Measurements from ENCODE around the gene COL18A1.
"Not testable (repeated sequence)": the region's sequence is repeated elsewhere in the genome, so short reads cannot be mapped to it uniquely, and the experiment has no call there.

COL18A1 gene

DNA sequence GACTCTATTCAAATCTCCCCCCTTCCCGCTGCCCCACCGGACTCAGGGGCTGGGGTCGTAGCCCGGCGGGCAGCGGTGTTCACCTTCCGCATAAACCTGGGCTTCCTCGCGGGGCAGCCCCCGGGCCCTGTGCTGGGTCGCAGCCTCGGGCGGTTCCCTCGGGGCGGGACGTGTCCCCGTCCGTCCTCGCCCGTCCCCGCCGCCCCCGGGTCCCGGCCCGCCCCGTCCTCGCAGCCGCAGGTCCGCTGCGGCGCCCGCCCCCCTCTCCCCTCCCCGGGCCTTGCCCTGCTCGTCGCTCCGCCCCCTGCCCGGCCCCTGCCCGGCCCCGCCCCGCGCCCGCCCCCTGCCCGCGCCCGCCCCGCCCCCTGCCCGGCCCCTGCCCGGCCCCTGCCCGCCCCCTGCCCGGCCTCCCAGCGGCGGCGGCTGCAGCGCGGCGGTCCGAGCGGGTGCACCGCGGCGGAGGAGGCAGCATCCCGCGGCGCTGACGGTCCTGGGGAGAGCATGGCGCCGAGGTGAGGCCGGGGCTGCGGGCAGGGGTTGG, at the start of gene COL18A1:
TSS of gene COL18A1 (plus strand) at position 436 of the 541 bp plus-strand sequence. CDS start at position 502, 66 bp downstream.
- DNase-seq (ENCODE audit: low read depth) = no peak

DNA sequence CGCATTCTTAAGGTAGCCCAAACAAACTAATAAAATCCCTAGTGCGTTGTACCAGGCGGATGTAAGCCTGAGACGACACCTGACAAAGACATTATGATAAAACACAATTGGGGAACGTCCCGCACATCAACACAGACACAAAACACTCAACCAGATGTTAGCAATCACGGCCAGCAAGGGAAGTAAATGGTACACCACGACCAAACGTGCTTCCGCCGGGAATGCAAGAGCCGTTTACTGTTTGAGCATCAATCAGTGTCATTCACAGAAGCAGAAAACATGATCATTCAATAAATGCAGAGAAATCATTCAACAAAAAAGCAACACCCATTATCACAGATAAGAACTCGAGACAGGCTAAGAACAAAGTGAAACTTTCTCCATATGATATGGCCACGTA, 49.4 kb upstream of the COL18A1 start:
- DNase-seq (ENCODE audit: low read depth) = no peak

DNA sequence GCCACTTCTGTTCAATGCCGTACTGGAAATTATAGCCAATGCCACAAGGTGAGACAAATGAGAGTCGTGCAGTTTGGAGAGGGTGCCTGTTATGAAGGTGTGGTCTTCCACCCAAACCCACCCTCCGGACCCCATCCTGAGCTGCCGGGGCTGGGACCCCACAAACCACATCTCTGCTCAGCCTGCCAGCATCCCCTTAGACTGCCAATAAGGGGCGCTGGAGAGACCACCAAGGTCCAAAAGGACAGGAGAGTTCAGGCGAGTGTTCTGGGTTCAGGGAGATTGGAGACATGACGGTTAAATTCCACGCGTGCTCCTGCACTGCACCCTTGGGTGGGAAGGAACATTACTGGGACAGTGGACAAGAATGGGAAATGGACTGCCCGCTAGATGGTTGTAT, 48.7 kb upstream of the COL18A1 start:
- DNase-seq (ENCODE audit: low read depth) = no peak

DNA sequence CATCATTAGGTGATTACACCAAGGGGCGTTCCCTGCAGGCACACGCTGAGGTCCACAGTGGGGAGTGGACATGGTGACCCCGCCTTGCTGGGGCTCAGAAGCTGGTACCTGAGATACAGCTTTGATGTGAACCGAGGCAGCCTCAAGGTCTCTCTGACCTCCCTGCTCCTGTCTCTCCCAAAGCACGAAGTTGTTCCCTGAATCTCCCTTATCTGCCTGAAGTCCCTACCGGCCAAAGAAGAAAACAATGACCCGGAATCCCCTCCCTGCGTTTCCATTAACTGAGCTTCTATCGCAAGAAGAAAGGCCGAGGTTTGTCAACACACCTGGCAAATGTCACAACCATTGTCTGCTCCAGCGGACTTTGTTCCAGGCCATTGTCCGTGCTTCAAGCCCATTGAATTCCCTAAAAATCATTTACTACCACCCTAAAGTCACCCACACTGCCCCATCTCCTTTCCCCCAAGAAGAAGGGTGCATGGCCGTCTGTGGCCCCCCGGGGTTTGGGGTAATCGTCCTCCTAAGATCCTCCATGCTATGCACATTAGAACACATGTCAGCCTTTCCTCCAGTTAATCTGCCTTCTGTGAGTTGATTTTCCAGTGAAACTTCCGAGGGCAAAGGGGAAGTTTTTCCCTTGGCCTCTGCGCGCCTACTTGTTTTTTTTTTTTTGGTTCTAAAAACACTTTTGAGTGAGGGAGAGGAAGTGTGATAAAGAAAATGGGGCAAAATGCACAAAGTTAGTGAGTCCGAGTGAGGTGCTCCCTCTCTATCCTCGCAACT, 48.1 kb upstream of the COL18A1 start:
- no peak for DNase-seq (ENCODE audit: low read depth)

DNA sequence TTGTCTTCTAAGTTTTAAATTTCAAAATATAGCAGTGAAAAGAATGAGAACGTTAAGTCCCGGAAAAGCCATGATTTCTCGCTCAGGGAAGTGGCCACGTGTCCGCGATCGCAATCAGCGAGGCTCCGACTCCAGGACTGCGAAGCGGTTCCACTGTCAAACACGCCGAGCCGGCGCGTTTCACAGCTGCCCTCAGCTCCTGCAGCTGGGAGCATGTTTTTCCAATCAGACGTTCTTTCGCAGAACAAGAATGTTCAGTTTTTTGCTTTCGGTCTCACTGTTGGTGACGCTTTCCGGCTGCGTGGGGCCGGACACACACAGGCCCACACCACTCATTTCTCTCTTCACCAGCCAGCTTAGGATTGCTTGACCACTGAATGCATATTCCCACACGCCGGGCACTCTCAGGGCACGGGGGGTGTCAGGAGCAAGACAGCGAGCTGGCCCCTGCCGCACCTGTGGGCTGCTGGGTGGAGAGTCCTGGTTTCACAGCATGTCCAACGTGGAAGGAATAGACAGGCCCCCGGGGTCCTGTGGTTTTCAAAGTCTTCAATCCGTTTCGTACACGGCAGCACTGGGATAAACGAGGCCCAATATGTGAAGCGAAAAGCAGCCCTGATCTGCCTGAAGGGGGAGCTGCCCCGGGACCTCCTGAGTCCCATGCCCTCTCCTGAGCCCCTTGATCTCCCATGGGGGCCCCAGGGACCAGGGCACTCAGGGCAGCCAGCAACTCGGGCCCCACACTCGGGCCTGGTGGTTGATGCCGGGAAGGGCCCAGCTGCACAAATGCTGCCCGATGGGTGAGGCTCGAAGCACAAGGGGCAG, 47.3 kb upstream of the COL18A1 start:
- no peak for DNase-seq (ENCODE audit: low read depth)

DNA sequence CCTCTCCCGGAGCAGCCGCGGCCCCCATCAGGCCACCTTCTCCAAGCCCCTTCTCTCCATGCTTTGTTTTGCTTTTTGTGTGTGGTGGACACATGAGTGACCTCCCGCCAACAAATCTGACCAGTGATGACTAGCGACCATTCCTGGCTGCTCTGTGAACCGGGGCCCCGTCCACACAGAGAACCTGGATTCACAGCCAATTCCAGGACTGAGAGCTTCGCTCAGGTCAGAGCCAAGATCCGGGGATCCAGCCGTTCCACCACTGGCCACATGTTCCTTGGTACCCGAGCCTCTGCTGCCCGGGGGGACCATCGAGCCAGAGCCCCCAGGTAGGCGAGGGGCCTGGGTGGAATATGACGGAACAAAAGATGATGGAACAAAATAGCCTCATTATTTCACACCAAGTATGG, 46.7 kb upstream of the COL18A1 start:
- no peak for DNase-seq (ENCODE audit: low read depth)

DNA sequence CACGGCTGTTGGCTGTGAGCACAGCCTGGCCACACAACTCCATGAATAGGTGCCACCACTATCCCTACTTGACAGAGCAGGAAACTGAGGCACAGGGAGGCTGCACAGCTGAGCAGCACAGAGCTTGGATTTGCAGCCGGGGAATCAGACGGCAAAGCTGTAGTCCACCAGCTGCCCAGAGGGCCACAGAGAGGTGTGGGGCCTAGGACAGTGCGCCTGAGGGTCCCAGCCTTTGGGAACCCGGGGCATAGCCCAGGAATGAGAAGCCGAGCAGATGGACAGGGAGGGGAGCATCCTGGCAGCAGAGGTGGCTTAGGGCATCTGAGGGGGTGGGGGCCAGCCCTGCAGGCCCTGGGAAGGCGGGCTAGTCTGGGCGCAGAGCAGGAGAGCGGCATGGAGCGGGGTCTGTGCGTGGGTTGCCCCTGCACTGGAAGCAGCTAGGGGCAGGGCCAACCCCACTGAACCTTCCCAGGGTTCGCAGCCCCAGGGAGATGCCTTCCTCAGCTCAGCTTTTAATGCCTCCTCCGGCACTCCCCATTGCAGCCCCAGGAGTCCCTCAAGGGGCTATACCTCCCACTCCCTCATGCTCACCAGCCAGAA, 46.2 kb upstream of the COL18A1 start:
- no peak for DNase-seq (ENCODE audit: low read depth)

DNA sequence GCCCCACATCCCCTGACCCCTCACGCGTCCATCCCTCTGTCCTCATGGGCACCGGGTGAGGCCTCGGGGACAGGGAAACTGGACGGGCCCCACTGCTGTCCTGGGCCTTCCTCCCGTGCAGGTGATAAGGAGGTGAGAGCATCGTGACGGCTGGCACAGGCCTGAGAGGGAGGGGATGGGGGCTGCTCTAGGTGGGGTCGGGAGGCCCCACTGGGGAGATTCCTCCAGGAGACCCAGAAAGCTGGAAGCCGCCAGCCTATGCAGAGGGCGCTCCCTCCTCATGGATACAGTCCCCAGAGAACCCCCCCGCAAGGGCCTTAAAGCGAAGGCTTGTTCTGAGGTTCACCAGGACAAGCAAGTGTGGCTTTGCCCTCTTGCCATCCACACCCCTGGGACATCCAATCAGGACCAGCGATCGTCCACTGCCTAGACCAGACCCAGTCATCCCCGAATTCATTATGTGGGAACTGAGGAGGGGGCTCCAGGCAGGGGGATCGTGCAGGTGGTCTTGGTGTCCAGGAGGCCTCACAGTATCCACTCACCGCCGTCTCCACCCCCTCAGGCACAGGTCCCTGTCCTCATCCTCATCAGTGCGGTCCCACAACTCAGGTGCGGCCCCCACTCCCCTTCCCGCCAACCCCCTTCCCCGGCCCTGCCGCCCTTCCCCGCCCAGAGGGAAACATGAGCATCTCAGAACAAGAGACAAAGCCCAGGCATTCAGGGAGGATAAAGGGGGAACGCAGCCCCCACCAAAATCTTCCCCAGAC, 45.3 kb upstream of the COL18A1 start:
- no peak for DNase-seq (ENCODE audit: low read depth)

DNA sequence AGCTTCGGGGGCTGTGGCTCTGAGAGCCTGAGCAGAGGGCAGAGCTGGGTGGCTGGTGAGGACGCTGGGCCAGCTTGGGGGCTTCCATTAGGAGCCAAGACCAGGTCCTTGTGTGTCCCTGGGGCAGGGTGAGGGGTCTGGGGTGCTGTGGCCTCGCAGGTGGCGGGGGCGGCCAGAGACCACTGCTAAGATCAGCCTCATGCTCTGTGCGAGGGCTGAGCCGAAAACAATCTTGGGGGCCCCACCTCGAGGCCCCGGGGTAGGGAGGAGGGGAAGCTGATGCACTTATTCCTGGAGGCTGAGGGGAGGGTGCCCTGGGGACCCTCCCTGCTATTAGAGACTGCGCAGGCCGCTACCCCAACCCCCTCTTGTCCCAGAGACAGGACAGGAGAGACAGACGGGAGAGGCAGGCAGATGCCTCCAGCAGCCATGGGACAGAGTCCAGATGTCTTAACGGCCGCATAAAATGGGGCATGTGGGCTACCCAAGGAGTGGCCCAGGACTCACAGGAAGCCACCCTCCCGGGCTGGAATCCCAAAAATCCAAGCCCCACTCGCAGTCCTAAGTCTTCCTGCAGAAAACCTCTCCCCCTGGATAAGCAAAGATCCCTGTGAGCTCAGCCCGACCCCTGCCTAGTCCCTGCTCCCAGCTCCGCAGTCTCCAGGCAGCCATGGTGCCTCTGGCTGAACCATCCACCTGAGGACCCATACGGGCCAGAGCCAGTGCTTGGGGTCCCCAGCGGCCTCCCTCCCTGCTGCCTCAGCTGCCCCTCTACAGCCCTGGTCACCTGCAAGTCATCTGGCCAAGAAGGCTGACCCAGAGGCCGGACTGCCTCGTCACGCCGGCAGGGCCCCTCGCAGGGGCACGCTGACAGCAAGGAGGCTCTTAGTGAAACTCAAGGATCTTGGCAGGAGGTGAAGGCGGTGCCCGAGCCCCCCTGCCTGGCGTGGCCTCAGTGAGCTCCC, 43.6 kb upstream of the COL18A1 start:
- DNase-seq (ENCODE audit: low read depth) = no peak

DNA sequence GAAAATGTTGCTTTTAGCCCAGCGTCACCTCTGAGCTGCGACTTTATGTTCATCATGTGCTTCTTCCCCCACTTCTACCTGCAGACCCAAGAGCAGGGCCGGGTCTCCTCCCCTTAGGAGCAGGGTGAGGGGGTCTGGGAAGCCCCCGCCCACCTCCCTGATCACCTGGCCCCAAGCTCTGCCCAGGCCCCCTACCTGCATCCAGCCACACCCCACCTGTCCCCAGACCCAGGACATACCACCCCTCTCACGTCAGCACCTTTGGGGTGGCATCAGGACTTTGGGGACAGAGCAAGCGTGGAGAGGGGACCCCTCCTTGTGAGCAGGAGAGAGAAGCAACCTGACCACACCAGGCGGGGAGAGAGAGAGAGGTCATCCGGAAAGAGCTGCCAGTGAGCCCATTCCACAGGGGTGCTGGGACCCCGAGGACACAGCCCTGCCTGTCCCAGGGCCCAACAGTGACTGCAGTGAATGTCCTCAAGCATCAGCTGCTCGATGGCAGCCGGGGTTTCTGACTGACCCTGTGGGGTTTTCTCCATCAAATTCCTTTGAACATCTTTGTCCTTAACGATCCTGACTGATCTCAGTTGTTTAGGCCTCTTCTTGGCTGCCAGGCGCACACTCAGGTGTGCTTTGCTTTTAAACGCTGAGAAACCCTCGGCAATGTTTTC, 42.8 kb upstream of the COL18A1 start:
- no peak for DNase-seq (ENCODE audit: low read depth)

DNA sequence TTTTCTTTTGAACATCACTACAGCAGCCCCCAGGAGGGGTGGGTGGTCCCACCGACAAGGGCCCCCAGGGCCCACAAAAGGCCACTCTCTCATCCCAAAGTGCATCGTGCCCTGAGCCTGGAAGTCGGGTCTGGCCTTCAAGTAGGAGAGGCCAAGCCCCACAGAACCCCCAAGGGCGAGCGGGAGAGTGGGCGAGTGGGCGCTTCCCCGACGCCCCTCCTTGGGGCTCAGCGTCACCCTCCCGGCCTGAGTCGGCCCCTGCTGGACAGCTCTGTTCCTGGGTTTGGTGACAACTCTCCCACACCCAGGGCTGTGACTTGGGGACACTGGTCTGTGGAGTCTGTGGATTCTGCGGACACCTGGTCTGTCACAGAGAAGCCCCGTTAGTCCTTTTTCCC, 42.2 kb upstream of the COL18A1 start:
- no peak for DNase-seq (ENCODE audit: low read depth)

DNA sequence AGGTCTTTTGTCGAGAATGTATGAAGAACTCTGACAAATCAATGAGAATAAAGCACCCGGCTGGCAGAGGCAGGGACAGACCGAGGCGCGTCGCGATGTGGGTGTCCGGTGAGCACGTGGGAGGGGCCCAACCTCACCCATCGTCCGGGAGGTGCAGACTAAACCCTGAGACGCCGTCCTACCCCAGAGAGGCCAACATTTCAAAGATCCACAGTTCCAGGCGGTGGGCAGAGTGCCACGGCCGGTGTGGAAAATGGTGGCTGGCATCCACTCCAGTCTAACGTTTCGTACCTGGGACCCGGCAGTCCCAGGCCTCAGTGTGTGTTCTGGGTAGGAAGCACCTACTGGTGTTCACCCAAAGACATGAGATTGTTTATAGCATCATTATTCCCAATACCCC, 41.7 kb upstream of the COL18A1 start:
- DNase-seq (ENCODE audit: low read depth) = not testable (repeated sequence)

DNA sequence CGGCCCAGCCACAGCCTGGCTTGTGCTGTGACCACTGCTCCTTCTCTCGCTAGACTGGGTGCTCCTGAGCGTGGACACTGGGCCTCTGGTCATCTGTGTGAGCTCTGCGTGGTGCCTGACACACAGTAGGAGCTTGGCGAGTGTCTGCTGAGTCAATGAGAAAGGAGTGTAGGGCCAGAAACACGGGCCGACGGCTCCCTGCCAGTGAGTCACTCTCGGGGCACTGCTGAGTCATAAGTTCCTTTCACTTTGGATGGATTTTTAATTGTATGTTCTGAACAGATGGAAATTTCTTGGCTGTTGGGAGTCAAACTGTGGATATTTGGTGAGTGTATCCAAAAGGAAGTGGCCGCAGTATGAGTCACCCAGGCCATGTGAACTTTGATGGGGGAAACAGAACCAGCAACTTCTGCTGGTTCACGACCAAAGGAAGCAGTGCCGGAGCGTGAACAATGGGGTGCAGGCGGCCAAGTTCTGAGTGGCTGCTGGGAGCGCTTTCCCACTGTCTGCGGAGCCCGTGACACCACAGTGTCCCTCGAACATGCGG, 41.0 kb upstream of the COL18A1 start:
- peak; percentile 99 for DNase-seq (ENCODE audit: low read depth)

DNA sequence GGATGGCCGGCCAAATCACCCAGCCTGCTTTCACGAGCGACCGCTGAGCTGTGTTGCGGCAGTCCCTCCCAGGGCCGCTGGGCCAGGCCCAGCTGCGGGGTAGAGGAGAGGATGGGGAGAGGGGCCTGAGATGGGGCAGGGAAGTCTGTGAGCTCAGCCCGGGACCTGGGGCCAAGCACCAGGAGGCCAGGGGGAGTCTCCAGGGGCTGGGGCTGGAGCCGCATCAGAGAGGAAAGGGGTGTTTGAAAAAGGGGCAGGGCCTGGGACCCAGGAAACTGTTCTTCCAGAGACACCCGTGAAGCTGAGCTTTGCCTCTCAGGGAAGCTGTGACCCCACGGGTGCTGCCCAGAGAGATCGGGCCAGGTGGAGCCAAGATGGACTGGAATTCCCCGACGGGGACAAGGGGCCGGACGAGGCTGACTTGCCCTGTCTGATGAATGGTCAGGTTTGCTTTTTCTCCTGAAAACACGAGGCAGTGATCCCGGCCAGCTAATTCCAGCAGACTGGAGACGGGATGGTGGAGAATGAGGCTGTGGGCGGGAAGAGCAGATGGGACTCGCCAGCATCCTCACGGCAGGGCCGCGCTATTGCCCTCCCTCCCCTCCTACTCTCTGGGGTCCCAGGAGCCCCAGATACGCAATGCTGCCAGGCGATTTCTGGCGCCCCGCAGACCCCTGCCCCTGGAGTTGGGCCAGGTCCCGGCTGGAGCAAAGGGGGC, 40.3 kb upstream of the COL18A1 start:
- peak; percentile 48 for DNase-seq (ENCODE audit: low read depth)

DNA sequence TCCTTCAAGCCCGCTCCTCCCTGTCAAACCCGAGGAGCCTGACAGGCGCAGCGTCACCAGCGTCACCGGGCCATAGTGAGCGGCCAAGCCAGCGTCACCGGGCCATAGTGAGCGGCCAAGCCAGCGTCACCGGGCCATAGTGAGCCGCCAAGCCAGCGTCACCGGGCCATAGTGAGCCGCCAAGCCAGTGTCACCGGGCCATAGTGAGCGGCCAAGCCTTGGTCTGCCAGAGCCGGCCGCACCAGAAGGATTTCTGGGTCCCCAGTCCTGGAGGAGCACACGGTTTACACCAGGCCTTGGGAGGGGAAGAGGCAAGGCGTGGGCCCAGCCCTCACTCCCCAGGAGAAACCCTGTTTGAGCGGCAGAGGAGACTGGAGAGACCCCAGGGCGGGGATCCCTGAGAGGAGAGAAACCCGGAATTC, 39.8 kb upstream of the COL18A1 start:
- DNase-seq (ENCODE audit: low read depth) = no peak

DNA sequence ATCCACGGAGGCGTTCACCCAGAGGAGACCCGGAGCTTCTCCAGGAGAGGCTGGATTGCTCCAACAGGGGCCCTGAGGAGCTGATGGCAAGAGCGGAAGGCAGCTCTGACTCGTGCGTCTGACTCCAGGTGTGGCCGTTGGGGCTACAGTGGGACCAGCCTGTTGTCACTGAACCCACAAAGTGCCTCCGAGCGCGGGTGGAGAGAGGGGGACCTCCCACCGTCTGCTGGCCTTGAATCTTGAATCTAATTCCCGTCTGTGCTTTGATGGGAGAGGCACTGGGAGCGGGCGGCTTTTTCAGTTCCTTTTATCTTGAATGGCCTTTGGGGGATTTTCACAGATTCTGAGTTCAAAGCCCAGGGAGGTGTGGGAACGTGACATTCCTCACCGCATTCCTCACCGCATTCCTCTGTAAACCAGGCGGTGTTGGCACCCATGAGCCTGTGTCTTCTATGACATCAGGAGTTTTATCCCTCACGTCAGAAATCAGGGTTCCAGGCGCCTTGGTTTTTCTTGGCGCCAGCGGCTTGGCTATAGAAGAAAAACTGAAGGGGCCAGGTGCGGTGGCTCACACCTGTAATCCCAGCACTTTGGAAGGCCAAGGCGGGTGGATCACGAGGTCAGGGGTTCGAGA, 39.2 kb upstream of the COL18A1 start:
- DNase-seq (ENCODE audit: low read depth) = no peak

DNA sequence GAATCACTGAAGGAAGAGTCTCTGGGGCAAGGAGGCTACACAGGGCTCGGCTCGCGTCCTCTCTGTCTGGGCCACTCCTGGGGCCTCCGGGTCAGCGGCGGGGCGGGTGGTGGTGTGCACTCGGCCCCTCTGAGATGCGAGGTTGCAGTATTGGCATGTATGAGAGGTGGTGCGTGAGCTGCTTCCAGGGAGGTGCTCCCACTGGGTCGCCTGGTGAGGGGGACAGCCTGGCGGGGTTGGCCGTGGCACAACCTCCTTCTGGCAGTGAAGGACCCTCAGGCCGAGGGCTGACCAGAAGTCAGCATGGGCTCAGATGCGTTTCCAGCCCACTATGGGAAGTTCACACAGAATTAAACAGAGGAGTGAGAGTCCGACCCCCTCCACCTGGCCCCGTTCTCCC, 38.5 kb upstream of the COL18A1 start:
- DNase-seq (ENCODE audit: low read depth) = no peak

DNA sequence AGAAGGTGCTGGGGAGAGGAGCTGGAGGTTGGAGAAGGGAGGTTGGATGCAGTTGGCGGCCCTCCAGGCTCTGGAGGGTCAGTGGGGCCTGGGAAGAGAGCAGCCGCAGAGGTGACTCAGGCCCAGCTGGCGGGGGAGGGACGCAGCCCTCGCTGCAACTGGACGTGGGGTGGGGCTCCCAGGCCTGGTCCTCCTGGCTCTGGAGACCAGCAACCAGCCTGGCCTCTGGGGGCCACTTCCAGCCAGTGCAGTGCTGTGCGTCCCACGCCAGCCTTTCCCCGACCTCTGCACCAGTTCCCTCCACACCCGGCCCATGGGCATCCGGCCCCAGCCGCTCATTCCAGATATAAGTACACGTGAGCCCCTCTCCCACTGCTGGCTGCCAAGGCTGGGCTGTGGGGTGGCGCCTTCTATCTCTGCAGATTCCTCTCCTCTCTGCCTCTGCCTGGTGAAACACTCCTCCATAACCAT, 38.0 kb upstream of the COL18A1 start:
- peak; percentile 91 for DNase-seq (ENCODE audit: low read depth)

All from GM04504 (cell line).